H1 (cell line): Measurements from ENCODE around the gene FAM177B. TPM values are rescaled to one million over a fixed set of nuclear protein-coding genes. Genes with fewer than 3 reads are reported as not detected.

ENCODE experiments used
- CTCF ChIA-PET: fragments of 300-600 bp; sonication (Branson Sonifier 250); formaldehyde crosslinking; loops from one replicate; lab custom pipeline; 2021; ENCODE audit not compliant: partially characterized antibody; lab: Charles Lee
- POLR2A ChIA-PET: fragments of 300-600 bp; sonication (Branson Sonifier 250); formaldehyde crosslinking; loops from one replicate; lab custom pipeline; 2021; ENCODE audit warnings: inconsistent platforms; ENCODE audit not compliant: partially characterized antibody; lab: Charles Lee
- DNase-seq, 2 experiments: peaks; one replicate each; pipeline versions ENCODE4 v3.0.0 to v3.0.0-alpha.2; 2010 to 2022; ENCODE audit warnings: low spot score in 2 of 2, low read depth in 1 of 2, mixed read lengths in 1 of 2
- FAIRE-seq: peaks from 2 replicates; lab custom pipeline; 2011; peaks lifted over from hg19 to GRCh38; lab: Jason Lieb, UNC
- H2AFZ ChIP-seq: 2 replicates; pipeline ENCODE4 v1.8.1; 2012; ENCODE audit warnings: low read length, inconsistent platforms
- H2AK5ac ChIP-seq: 2 replicates; pipeline ENCODE4 v1.6.1; 2013; ENCODE audit warnings: low read depth, low read length
- H2BK120ac ChIP-seq: replicated peaks from 2 replicates; pipeline ENCODE3; 2013; ENCODE audit warnings: low read depth, low read length, inconsistent platforms
- H2BK12ac ChIP-seq: 2 replicates; pipeline ENCODE4 v1.6.1; 2013; ENCODE audit warnings: low read depth, low read length
- H2BK15ac ChIP-seq: 2 replicates; pipeline ENCODE4 v1.6.1; 2013; ENCODE audit warnings: low read length
- H2BK20ac ChIP-seq: 2 replicates; pipeline ENCODE4 v1.6.1; 2013; ENCODE audit warnings: low read length
- H2BK5ac ChIP-seq: 2 replicates; pipeline ENCODE4 v1.6.1; 2013; ENCODE audit warnings: low read depth, low read length
- H3K14ac ChIP-seq: 2 replicates; pipeline ENCODE4 v1.6.1; 2013; ENCODE audit warnings: inconsistent platforms; ENCODE audit not compliant: insufficient read length
- H3K18ac ChIP-seq: 2 replicates; pipeline ENCODE4 v1.6.1; 2013; ENCODE audit warnings: low read length; ENCODE audit errors: extremely low read depth
- H3K23ac ChIP-seq: 2 replicates; pipeline ENCODE4 v1.6.1; 2013; ENCODE audit warnings: inconsistent platforms; ENCODE audit not compliant: insufficient read length
- H3K23me2 ChIP-seq: 2 replicates; pipeline ENCODE4 v1.6.1; 2013; ENCODE audit warnings: low read depth, low read length
- H3K27ac ChIP-seq: 2 replicates; pipeline ENCODE4 v1.6.1; 2011; ENCODE audit warnings: low read depth, low read length, inconsistent platforms
- H3K27me3 ChIP-seq, 4 experiments: replicated peaks in 1 of 4; 1 replicate in 1 of 4; 2 replicates in 3 of 4; pipeline versions ENCODE4 v1.6.1 to v1.8.1; 2011 to 2013; ENCODE audit warnings: low read length in 3 of 4, mild to moderate bottlenecking in 3 of 4, inconsistent platforms in 2 of 4, mixed read lengths in 2 of 4, moderate library complexity in 1 of 4; ENCODE audit not compliant: control insufficient read depth in 3 of 4, insufficient read depth in 3 of 4; ENCODE audit errors: extremely low read depth in 1 of 4
- H3K36me3 ChIP-seq, 4 experiments: 2 replicates each; pipeline versions ENCODE4 v1.6.1 to v1.8.1; 2011 to 2013; ENCODE audit warnings: mild to moderate bottlenecking in 4 of 4, low read length in 3 of 4, moderate library complexity in 2 of 4, control low read depth in 1 of 4, inconsistent platforms in 1 of 4; ENCODE audit not compliant: insufficient read depth in 4 of 4, control insufficient read depth in 2 of 4
- H3K4ac ChIP-seq: replicated peaks from 2 replicates; pipeline ENCODE3; 2013; ENCODE audit warnings: low read length, low read depth, mixed read lengths, inconsistent platforms; ENCODE audit not compliant: insufficient read length
- H3K4me1 ChIP-seq, 4 experiments: replicated peaks in 1 of 4; 1 replicate in 1 of 4; 2 replicates in 3 of 4; pipeline versions ENCODE4 v1.6.1 to v1.8.1; 2011 to 2013; ENCODE audit warnings: low read length in 3 of 4, inconsistent platforms in 2 of 4, mixed read lengths in 1 of 4; ENCODE audit not compliant: insufficient read depth in 4 of 4, control insufficient read depth in 3 of 4
- H3K4me2 ChIP-seq, 2 experiments: 2 replicates each; pipeline versions ENCODE4 v1.6.1 to v1.8.1; 2011 to 2013; ENCODE audit warnings: low read depth in 2 of 2, low read length in 2 of 2, control low read depth in 1 of 2, inconsistent platforms in 1 of 2, mild to moderate bottlenecking in 1 of 2; ENCODE audit not compliant: insufficient read depth in 1 of 2
- H3K4me3 ChIP-seq, 4 experiments: fragments of 200-600, 300-600 bp in 1 of 4; sonication (generic), shearing (Covaris generic), sonication (Bioruptor Twin) in 1 of 4; 2 replicates each; pipeline versions ENCODE4 v1.5.1 to v1.8.1; 2011 to 2016; ENCODE audit warnings: low read length in 4 of 4, low read depth in 3 of 4, control low read depth in 2 of 4, inconsistent platforms in 2 of 4, mild to moderate bottlenecking in 2 of 4, mixed read lengths in 1 of 4, moderate library complexity in 1 of 4; ENCODE audit not compliant: insufficient read depth in 2 of 4; ENCODE audit errors: extremely low read depth in 1 of 4
- H3K56ac ChIP-seq: replicated peaks from 2 replicates; pipeline ENCODE3; 2013; ENCODE audit warnings: low read depth, mild to moderate bottlenecking, mixed read lengths, low read length, inconsistent platforms; ENCODE audit not compliant: insufficient read length
- H3K79me1 ChIP-seq: 2 replicates; pipeline ENCODE4 v1.6.1; 2013; ENCODE audit warnings: low read depth, low read length, control low read depth
- H3K79me2 ChIP-seq, 2 experiments: 2 replicates each; pipeline versions ENCODE4 v1.6.1 to v1.8.1; 2012 to 2013; ENCODE audit warnings: low read length in 2 of 2, mild to moderate bottlenecking in 2 of 2, inconsistent platforms in 1 of 2; ENCODE audit not compliant: insufficient read depth in 2 of 2, control insufficient read depth in 1 of 2
- H3K9ac ChIP-seq, 4 experiments: replicated peaks in 1 of 4; 1 replicate in 1 of 4; 2 replicates in 3 of 4; pipeline versions ENCODE4 v1.6.1 to v1.8.1; 2011 to 2013; ENCODE audit warnings: low read depth in 3 of 4, low read length in 3 of 4, control low read depth in 2 of 4, mild to moderate bottlenecking in 2 of 4, moderate library complexity in 2 of 4, inconsistent platforms in 1 of 4; ENCODE audit errors: extremely low read depth in 1 of 4
- H3K9me3 ChIP-seq, 2 experiments: 2 replicates each; pipeline versions ENCODE4 v1.6.1 to v1.8.1; 2012 to 2013; ENCODE audit warnings: mild to moderate bottlenecking in 2 of 2, moderate library complexity in 2 of 2, control low read depth in 1 of 2, inconsistent platforms in 1 of 2, low read depth in 1 of 2, low read length in 1 of 2, mixed read lengths in 1 of 2; ENCODE audit not compliant: insufficient read depth in 2 of 2
- H4K20me1 ChIP-seq, 2 experiments: replicated peaks in 1 of 2; 2 replicates each; pipeline versions ENCODE3 to v1.8.1; 2011 to 2013; ENCODE audit warnings: inconsistent platforms in 2 of 2, low read length in 2 of 2, mild to moderate bottlenecking in 1 of 2; ENCODE audit not compliant: insufficient read depth in 2 of 2, control insufficient read depth in 1 of 2
- H4K5ac ChIP-seq: 2 replicates; pipeline ENCODE4 v1.6.1; 2013; ENCODE audit warnings: low read length, low read depth, mixed read lengths, inconsistent platforms; ENCODE audit not compliant: insufficient read length
- H4K8ac ChIP-seq: 2 replicates; pipeline ENCODE4 v1.8.0; 2013; ENCODE audit warnings: mild to moderate bottlenecking, moderate library complexity, low read length, inconsistent platforms; ENCODE audit not compliant: insufficient read depth; ENCODE audit errors: extremely low read depth
- H4K91ac ChIP-seq: replicated peaks from 2 replicates; pipeline ENCODE3; 2013; ENCODE audit warnings: low read length, mixed read lengths, inconsistent platforms; ENCODE audit not compliant: insufficient read length
- CHD1 ChIP-seq: IDR thresholded peaks from 2 replicates; pipeline ENCODE4 v1.6.1; 2012; ENCODE audit warnings: low read depth, low read length, improper control_type of control experiment
- CREB1 ChIP-seq: IDR thresholded peaks from 2 replicates; pipeline ENCODE4 v1.6.1; 2012; ENCODE audit warnings: inconsistent platforms
- CTBP2 ChIP-seq: IDR thresholded peaks from 2 replicates; pipeline ENCODE4 v1.7.0; 2011; ENCODE audit warnings: borderline replicate concordance, mild to moderate bottlenecking, moderate library complexity, mixed read lengths, low read length; ENCODE audit not compliant: insufficient read depth, insufficient read length
- EGR1 ChIP-seq: IDR thresholded peaks from 2 replicates; pipeline ENCODE4 v1.6.1; 2011; ENCODE audit warnings: low read depth, low read length, borderline replicate concordance
- HDAC6 ChIP-seq: IDR thresholded peaks from one replicate; pipeline ENCODE4 v1.7.1; 2012; ENCODE audit warnings: low read depth, mild to moderate bottlenecking, inconsistent platforms, low read length, moderate library complexity
- KDM4A ChIP-seq: IDR thresholded peaks from one replicate; pipeline ENCODE4 v1.7.1; 2012; ENCODE audit warnings: low read depth, mild to moderate bottlenecking, moderate library complexity, low read length, inconsistent platforms; ENCODE audit not compliant: severe bottlenecking
- POLR2A ChIP-seq, 2 experiments: IDR thresholded peaks; 1 replicate in 1 of 2; 2 replicates in 1 of 2; pipeline ENCODE4 v1.6.1; 2011; ENCODE audit warnings: low read depth in 2 of 2, low read length in 2 of 2, mild to moderate bottlenecking in 2 of 2; ENCODE audit errors: control extremely low read depth in 1 of 2
- POLR2AphosphoS5 ChIP-seq: IDR thresholded peaks from 2 replicates; pipeline ENCODE4 v1.6.1; 2011; ENCODE audit warnings: low read depth, low read length
- RBBP5 ChIP-seq: IDR thresholded peaks from 2 replicates; pipeline ENCODE4 v1.7.1; 2012; ENCODE audit warnings: low read depth, mild to moderate bottlenecking, inconsistent platforms, low read length, moderate library complexity, borderline replicate concordance
- SAP30 ChIP-seq: fragments of 300-600 bp; sonication (generic); IDR thresholded peaks from 2 replicates; pipeline ENCODE4 v1.7.1; 2012; ENCODE audit warnings: low read length, moderate library complexity, mild to moderate bottlenecking, inconsistent platforms; ENCODE audit not compliant: insufficient read depth, insufficient replicate concordance
- SIRT6 ChIP-seq: IDR thresholded peaks from one replicate; pipeline ENCODE4 v1.7.1; 2012; ENCODE audit warnings: low read length, inconsistent platforms
- SIX5 ChIP-seq: IDR thresholded peaks from 2 replicates; pipeline ENCODE4 v1.6.1; 2011; ENCODE audit warnings: mild to moderate bottlenecking, low read depth, low read length
- TCF12 ChIP-seq: IDR thresholded peaks from 2 replicates; pipeline ENCODE4 v1.6.1; 2011; ENCODE audit warnings: low read depth, mild to moderate bottlenecking, low read length
- YY1 ChIP-seq: IDR thresholded peaks from 2 replicates; pipeline ENCODE4 v1.6.1; 2011; ENCODE audit warnings: low read depth, mild to moderate bottlenecking, low read length
- WGBS, 2 experiments: shearing (Covaris generic) in 1 of 2; methylation state at CpG; one replicate each; pipeline versions ENCODE4 v1.1.6 to v1.1.7; 2013 to 2015; ENCODE audit warnings: low lambda C conversion rate in 2 of 2, mixed read lengths in 2 of 2, inconsistent platforms in 1 of 2, low coverage in 1 of 2, missing lambda C conversion rate in 1 of 2; ENCODE audit not compliant: insufficient replicate concordance in 2 of 2, insufficient coverage in 1 of 2, insufficient read length in 1 of 2; ENCODE audit errors: extremely low coverage in 1 of 2, missing lambda C conversion rate in 1 of 2; 5-methylcytosine and 5-hydroxymethylcytosine counted together
- polyA plus RNA-seq, 7 experiments: library from polyadenylated mRNA; depleted of rRNA in 3 of 7; stranded (reverse) in 5 of 7; unstranded in 2 of 7; fragments of >200 nt in 5 of 7; fragments of 200-250 nt in 2 of 7; gene quantifications; 1 replicate in 5 of 7; 2 replicates in 1 of 7; 4 replicates in 1 of 7; pipeline versions ENCODE4 v1.2.1 to v1.2.3, GENCODE V29; 2011 to 2013; ENCODE audit warnings: missing spikeins in 2 of 7, mixed read lengths in 2 of 7
- total RNA-seq: library from RNA; stranded (reverse); fragmentation: NEBNext Ultra II Directional; extraction: Animal tissue kit (Norgen Biotek cat#: 25700); gene quantifications from 2 replicates; pipeline ENCODE4 v1.2.1, GENCODE V29; 2021
- TF ChIP-seq, protein P1 (sequence below): IDR thresholded peaks from 2 replicates; pipeline ENCODE4 v1.6.1; 2011; ENCODE audit warnings: low read depth, mild to moderate bottlenecking, low read length; ENCODE audit not compliant: insufficient read depth

Gene FAM177B
- total and polyA plus RNA-seq, 2 of the 8 experiments (the other 6 are each of a cell fraction or from before 2014, with no cell fraction given): 0.06 TPM; not detected in 1

DNA sequence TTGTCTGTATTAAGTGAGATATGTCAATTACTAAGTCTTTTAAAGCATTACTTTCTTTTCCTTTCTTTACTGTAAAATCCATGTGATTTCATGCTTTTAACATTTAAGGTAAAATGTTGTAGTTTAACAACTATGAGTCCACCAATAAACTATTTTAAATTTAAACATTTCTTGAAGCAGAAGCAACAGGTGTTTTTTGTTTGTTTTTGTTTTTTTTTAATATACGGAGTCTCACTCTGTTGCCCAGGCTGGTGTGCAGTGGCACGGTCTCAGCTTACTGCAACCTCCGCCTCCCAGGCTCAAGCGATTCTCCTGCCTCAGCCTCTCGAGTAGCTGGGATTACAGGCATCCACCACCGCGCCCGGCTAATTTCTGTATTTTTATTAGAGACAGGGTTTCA lies 40.3 kb upstream of the FAM177B start:
- Histone ChIP-seq H3K9ac (no peak overlapping the region), H4K91ac (no peak overlapping the region), H2BK20ac (no peak overlapping the region), H3K79me2 (peaks cover 0 to 4% of the 10 kb centered on the region in 2 experiments; a peak in 1 of 4 replicates), H2BK5ac (no peak overlapping the region), H4K8ac (no peak overlapping the region), H3K79me1 (no peaks in the 10 kb centered on the region), H3K56ac (no peak overlapping the region), H2AK5ac (no peak overlapping the region), H2BK15ac (no peak overlapping the region), H3K4ac (no peak overlapping the region), H3K23ac (no peak overlapping the region), H3K9me3 (no peaks in the 10 kb centered on the region; a peak in 1 of 4 replicates), H2AFZ (no peak overlapping the region), H3K4me3 (no peak overlapping the region), H2BK12ac (no peak overlapping the region), H3K36me3 (peaks cover 0 to 12% (median 5%) of the 10 kb centered on the region in 4 experiments; a peak in 3 of 8 replicates), H3K27me3 (no peaks in the 10 kb centered on the region), H4K5ac (no peak overlapping the region), H3K4me2 (no peak overlapping the region), H3K18ac (no peak overlapping the region), H3K27ac (no peak overlapping the region), H3K14ac (no peak overlapping the region), H4K20me1 (no peaks in the 10 kb centered on the region), H3K4me1 (no peaks in the 10 kb centered on the region), H2BK120ac (no peak overlapping the region), H3K23me2 (no peaks in the 10 kb centered on the region)
- CTCF ChIA-PET: interaction anchor here (1.1 kb wide), 1 partner anchor 57 kb away, joined by 3 read pairs; no protein-coding TSS in a partner anchor
- WGBS, 2 experiments: 96% methylated on average over 8 of the region's 8 CpGs; no CpG with 5 or more reads in 1 of the 2 experiments
- POLR2A ChIA-PET: no interaction called here
- FAIRE-seq (no peak), DNase-seq (no peak)
- no peak for TF ChIP-seq CREB1
- TF ChIP-seq SAP30: no peak
- TF ChIP-seq POLR2A (IDR thresholded peaks at IDR 0.05; ENCODE audit: control extremely low read depth in 1 of 2, low read depth in 2 of 2, low read length in 2 of 2): no peak
- TF ChIP-seq HDAC6: no peak
- TF ChIP-seq EGR1: no peak
- no peak for TF ChIP-seq TCF12
- no peak for TF ChIP-seq KDM4A
- TF ChIP-seq SIX5: no peak
- no peak for TF ChIP-seq RBBP5
- no peak for TF ChIP-seq SIRT6
- TF ChIP-seq POLR2AphosphoS5: no peak
- no peak for TF ChIP-seq CTBP2
- no peak for TF ChIP-seq CHD1
- TF ChIP-seq, protein P1, sequence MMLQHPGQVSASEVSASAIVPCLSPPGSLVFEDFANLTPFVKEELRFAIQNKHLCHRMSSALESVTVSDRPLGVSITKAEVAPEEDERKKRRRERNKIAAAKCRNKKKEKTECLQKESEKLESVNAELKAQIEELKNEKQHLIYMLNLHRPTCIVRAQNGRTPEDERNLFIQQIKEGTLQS: no peak
- TF ChIP-seq YY1: no peak
